Mesenchymal stem cell (in vitro differentiated cells and primary cell): ENCODE measurements around the gene PMEL. TPM values are rescaled to one million over a fixed set of nuclear protein-coding genes. Genes with fewer than 3 reads are reported as not detected.

ENCODE experiments used
- DNase-seq: peaks from one replicate; pipeline ENCODE4 v3.0.0-alpha.2; 2013
- H2AFZ ChIP-seq: one replicate; pipeline ENCODE4 v1.6.1; 2013; ENCODE audit warnings: low read depth, mild to moderate bottlenecking, control low read depth, inconsistent platforms, low read length, moderate library complexity
- H2AK5ac ChIP-seq: 2 replicates; pipeline ENCODE4 v1.6.1; 2013; ENCODE audit warnings: low read length, moderate library complexity, mild to moderate bottlenecking, inconsistent platforms; ENCODE audit not compliant: severe bottlenecking
- H2BK120ac ChIP-seq: one replicate; pipeline ENCODE4 v1.6.1; 2013; ENCODE audit warnings: low read depth, mild to moderate bottlenecking, inconsistent platforms, low read length, moderate library complexity
- H2BK12ac ChIP-seq, 2 experiments: one replicate each; pipeline ENCODE4 v1.6.1; 2013; ENCODE audit warnings: inconsistent platforms in 2 of 2, low read length in 2 of 2, mild to moderate bottlenecking in 2 of 2, moderate library complexity in 2 of 2, control low read depth in 1 of 2
- H2BK15ac ChIP-seq: one replicate; pipeline ENCODE4 v1.6.1; 2013; ENCODE audit warnings: mild to moderate bottlenecking, low read depth, inconsistent platforms; ENCODE audit not compliant: poor library complexity, severe bottlenecking
- H2BK5ac ChIP-seq: 2 replicates; pipeline ENCODE4 v1.6.1; 2013; ENCODE audit warnings: low read depth, mild to moderate bottlenecking, low read length, control low read depth, inconsistent platforms; ENCODE audit not compliant: poor library complexity, severe bottlenecking
- H3K14ac ChIP-seq, 2 experiments: one replicate each; pipeline ENCODE4 v1.6.1; 2013; ENCODE audit warnings: inconsistent platforms in 2 of 2, low read length in 2 of 2, control low read depth in 1 of 2, mild to moderate bottlenecking in 1 of 2, moderate library complexity in 1 of 2
- H3K18ac ChIP-seq, 2 experiments: one replicate each; pipeline ENCODE4 v1.6.1; 2013; ENCODE audit warnings: inconsistent platforms in 2 of 2, low read length in 2 of 2, control low read depth in 1 of 2, low read depth in 1 of 2, mild to moderate bottlenecking in 1 of 2
- H3K23ac ChIP-seq, 2 experiments: one replicate each; pipeline ENCODE4 v1.6.1; 2013; ENCODE audit warnings: inconsistent platforms in 2 of 2, low read length in 2 of 2, mild to moderate bottlenecking in 2 of 2, moderate library complexity in 2 of 2, control low read depth in 1 of 2
- H3K27ac ChIP-seq: 2 replicates; pipeline ENCODE4 v1.5.1; 2013; ENCODE audit warnings: mild to moderate bottlenecking, moderate library complexity, low read length, control low read depth, inconsistent platforms; ENCODE audit not compliant: poor library complexity, severe bottlenecking
- H3K27me3 ChIP-seq, 2 experiments: 2 replicates each; pipeline versions ENCODE4 v1.6.1 to v1.7.0; 2013; ENCODE audit warnings: low read length in 2 of 2, mild to moderate bottlenecking in 2 of 2, moderate library complexity in 2 of 2, control low read depth in 1 of 2, inconsistent platforms in 1 of 2; ENCODE audit not compliant: control insufficient read depth in 1 of 2, insufficient read depth in 1 of 2
- H3K36me3 ChIP-seq, 2 experiments: 2 replicates each; pipeline versions ENCODE4 v1.6.1 to v1.7.0; 2013; ENCODE audit warnings: low read length in 2 of 2, control low read depth in 1 of 2, inconsistent platforms in 1 of 2, low read depth in 1 of 2, mild to moderate bottlenecking in 1 of 2; ENCODE audit not compliant: insufficient read depth in 2 of 2, control insufficient read depth in 1 of 2
- H3K4ac ChIP-seq, 2 experiments: one replicate each; pipeline ENCODE4 v1.6.1; 2013; ENCODE audit warnings: inconsistent platforms in 2 of 2, low read length in 2 of 2, mild to moderate bottlenecking in 2 of 2, moderate library complexity in 2 of 2, control low read depth in 1 of 2, low read depth in 1 of 2
- H3K4me1 ChIP-seq: 2 replicates; pipeline ENCODE4 v1.6.1; 2013; ENCODE audit warnings: low read depth, low read length, control low read depth; ENCODE audit not compliant: control insufficient read depth, insufficient read depth
- H3K4me2 ChIP-seq: 2 replicates; pipeline ENCODE4 v1.6.1; 2013; ENCODE audit warnings: low read length, mild to moderate bottlenecking, inconsistent platforms; ENCODE audit not compliant: poor library complexity, severe bottlenecking
- H3K4me3 ChIP-seq, 2 experiments: 2 replicates each; pipeline versions ENCODE4 v1.5.1 to v1.7.0; 2013; ENCODE audit warnings: low read length in 2 of 2, mild to moderate bottlenecking in 2 of 2, control low read depth in 1 of 2, low read depth in 1 of 2; ENCODE audit not compliant: insufficient read depth in 1 of 2
- H3K79me1 ChIP-seq: replicated peaks from 2 replicates; pipeline ENCODE4 v1.6.1; 2013; ENCODE audit warnings: mild to moderate bottlenecking, control low read depth, low read length, inconsistent platforms; ENCODE audit not compliant: poor library complexity, severe bottlenecking
- H3K9ac ChIP-seq: 2 replicates; pipeline ENCODE4 v1.7.0; 2013; ENCODE audit warnings: mild to moderate bottlenecking, low read length, moderate library complexity
- H3K9me3 ChIP-seq: 2 replicates; pipeline ENCODE4 v1.7.0; 2013; ENCODE audit warnings: mild to moderate bottlenecking, low read length; ENCODE audit not compliant: control insufficient read depth
- H4K8ac ChIP-seq: one replicate; pipeline ENCODE4 v1.6.1; 2013; ENCODE audit warnings: inconsistent platforms, mild to moderate bottlenecking, low read length, moderate library complexity
- H4K91ac ChIP-seq: one replicate; pipeline ENCODE4 v1.6.1; 2013; ENCODE audit warnings: mild to moderate bottlenecking, low read length, inconsistent platforms
- WGBS: methylation state at CpG from one replicate; pipeline ENCODE4 v1.1.7; 2013; ENCODE audit warnings: mixed read lengths; 5-methylcytosine and 5-hydroxymethylcytosine counted together
- polyA plus RNA-seq, 2 experiments: library from polyadenylated mRNA; stranded (reverse); fragments of 200-250 nt; gene quantifications; one replicate each; pipeline ENCODE4 v1.2.3, GENCODE V29; 2013

Gene PMEL
- polyA plus RNA-seq (2013, experiment 1 of 2): 0.26 TPM
- polyA plus RNA-seq (2013, experiment 2 of 2): 0.81 TPM

DNA sequence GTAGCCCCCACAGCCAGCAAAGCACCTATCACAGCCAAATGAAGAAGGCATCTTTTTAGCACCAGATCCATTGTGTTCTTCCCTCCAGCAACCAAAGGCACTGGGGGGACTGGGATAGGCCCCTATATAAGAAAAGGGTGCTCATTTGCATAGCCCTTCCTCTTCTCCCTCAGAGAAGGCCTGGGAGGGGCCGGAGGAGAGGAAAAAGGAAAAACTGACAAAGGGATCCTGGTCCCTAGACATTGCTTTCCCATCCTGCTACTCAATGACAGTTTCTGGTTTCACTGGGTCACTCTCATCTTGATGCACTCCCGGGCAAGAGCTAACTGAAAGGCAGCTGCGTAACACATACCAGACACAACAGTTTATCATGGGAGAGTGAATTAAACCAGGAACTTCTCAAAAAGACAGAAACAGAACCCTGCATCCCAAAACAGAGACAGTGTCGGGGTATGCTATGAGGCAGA lies at the start of gene PMEL:
TSS of gene PMEL (minus strand) at position 102 of the 467 bp plus-strand sequence. CDS start at position 71, 31 bp downstream.
- WGBS: 26% methylated on average over 4 of the region's 4 CpGs
- peak within 1 kb of the TSS; percentile 15 for H3K27ac ChIP-seq
- H2BK5ac ChIP-seq: no peak within 1 kb of the TSS
- H3K4ac ChIP-seq: peak within 1 kb of the TSS in 1 of 2 experiments; percentile 62
- DNase-seq: peak; percentile 45
- H3K9ac ChIP-seq: peak within 1 kb of the TSS; percentile 90
- peaks cover 0 to 9% of the 10 kb centered on the region in 2 experiments for H3K36me3 ChIP-seq
- no peaks in the 10 kb centered on the region for H3K27me3 ChIP-seq
- H3K4me2 ChIP-seq: peak within 1 kb of the TSS; percentile 63
- H3K4me3 ChIP-seq: peak within 1 kb of the TSS; percentile 65 to 92
- peak within 1 kb of the TSS; percentile 30 to 54 for H3K18ac ChIP-seq
- no peak within 1 kb of the TSS for H2BK120ac ChIP-seq
- peaks cover 22% of the 10 kb centered on the region for H3K79me1 ChIP-seq
- H3K23ac ChIP-seq: no peak within 1 kb of the TSS
- H2BK12ac ChIP-seq: no peak within 1 kb of the TSS
- H4K8ac ChIP-seq: peak within 1 kb of the TSS; percentile 76
- no peaks in the 10 kb centered on the region for H3K9me3 ChIP-seq
- H3K14ac ChIP-seq: no peak within 1 kb of the TSS
- H2BK15ac ChIP-seq: peak within 1 kb of the TSS; percentile 73
- no peaks in the 10 kb centered on the region for H3K4me1 ChIP-seq
- no peak within 1 kb of the TSS for H4K91ac ChIP-seq
- peak within 1 kb of the TSS; percentile 53 for H2AK5ac ChIP-seq
- H2AFZ ChIP-seq: peak within 1 kb of the TSS; percentile 86

DNA sequence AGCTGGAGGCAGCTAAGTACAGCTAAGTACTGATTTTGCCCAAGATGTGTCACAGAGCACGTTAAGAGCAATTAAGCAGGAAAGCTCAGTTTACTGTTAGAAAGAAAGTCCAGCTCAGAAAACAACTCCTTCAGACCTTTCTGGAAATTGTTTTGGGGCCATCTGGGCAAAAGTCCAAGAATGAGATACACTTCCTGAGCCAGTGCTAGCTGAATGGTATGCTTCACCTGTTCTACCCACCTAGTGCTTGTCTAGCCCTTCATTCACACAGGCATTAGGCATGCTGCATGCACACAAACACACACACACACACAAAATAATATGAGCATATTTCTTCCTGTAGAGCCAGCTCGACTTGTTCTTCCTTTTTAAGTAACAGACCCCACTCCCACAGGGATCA lies 48.4 kb upstream of the PMEL start:
- Histone ChIP-seq H3K4me3 (no peak overlapping the region), H2AK5ac (no peak overlapping the region), H3K4me1 (no peaks in the 10 kb centered on the region), H2BK5ac (no peak overlapping the region), H2BK15ac (no peak overlapping the region), H2AFZ (no peak overlapping the region), H3K23ac (no peak overlapping the region), H3K18ac (no peak overlapping the region), H4K91ac (no peak overlapping the region), H3K36me3 (peaks cover 0 to 14% of the 10 kb centered on the region in 2 experiments), H3K4me2 (no peak overlapping the region), H2BK12ac (no peak overlapping the region), H3K27me3 (no peaks in the 10 kb centered on the region), H3K9me3 (no peaks in the 10 kb centered on the region), H3K14ac (no peak overlapping the region), H3K27ac (no peak overlapping the region), H3K79me1 (no peaks in the 10 kb centered on the region), H3K9ac (no peak overlapping the region), H4K8ac (no peak overlapping the region), H2BK120ac (no peak overlapping the region), H3K4ac (no peak overlapping the region)
- WGBS: 54% methylated on average over 2 of the region's 2 CpGs
- no peak for DNase-seq

DNA sequence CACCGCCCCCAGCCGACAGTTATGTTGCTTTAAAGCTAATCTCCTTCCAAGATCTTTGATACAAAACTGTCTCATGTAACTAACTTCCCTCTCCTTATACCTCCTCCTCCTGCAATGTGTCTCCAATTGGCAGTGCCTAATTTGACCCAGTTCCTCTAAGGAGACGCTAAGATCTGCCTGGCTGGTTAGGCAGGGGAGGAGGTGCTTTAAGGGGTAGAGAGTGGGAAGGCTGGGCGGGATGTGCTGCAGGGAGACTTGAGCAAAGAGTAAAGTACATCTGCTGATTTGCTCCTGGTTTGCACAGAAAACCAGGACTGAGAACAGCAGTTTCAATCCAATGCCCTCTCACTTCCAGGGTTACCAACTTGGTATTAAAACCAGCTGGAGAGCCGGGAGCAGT lies 47.6 kb upstream of the PMEL start:
- Histone ChIP-seq H2BK12ac (no peak overlapping the region), H3K79me1 (peaks cover 2% of the 10 kb centered on the region), H2AK5ac (no peak overlapping the region), H3K4me2 (no peak overlapping the region), H4K91ac (no peak overlapping the region), H3K4me1 (no peaks in the 10 kb centered on the region), H3K27ac (no peak overlapping the region), H3K36me3 (peaks cover 0 to 13% of the 10 kb centered on the region in 2 experiments), H4K8ac (no peak overlapping the region), H3K18ac (no peak overlapping the region), H3K4ac (no peak overlapping the region), H3K14ac (no peak overlapping the region), H2BK5ac (no peak overlapping the region), H3K9me3 (no peaks in the 10 kb centered on the region), H3K4me3 (no peak overlapping the region), H2AFZ (no peak overlapping the region), H3K9ac (no peak overlapping the region), H2BK120ac (no peak overlapping the region), H2BK15ac (no peak overlapping the region), H3K27me3 (no peaks in the 10 kb centered on the region), H3K23ac (no peak overlapping the region)
- over 99% methylated on average over 5 of the region's 5 CpGs for WGBS
- DNase-seq: no peak

DNA sequence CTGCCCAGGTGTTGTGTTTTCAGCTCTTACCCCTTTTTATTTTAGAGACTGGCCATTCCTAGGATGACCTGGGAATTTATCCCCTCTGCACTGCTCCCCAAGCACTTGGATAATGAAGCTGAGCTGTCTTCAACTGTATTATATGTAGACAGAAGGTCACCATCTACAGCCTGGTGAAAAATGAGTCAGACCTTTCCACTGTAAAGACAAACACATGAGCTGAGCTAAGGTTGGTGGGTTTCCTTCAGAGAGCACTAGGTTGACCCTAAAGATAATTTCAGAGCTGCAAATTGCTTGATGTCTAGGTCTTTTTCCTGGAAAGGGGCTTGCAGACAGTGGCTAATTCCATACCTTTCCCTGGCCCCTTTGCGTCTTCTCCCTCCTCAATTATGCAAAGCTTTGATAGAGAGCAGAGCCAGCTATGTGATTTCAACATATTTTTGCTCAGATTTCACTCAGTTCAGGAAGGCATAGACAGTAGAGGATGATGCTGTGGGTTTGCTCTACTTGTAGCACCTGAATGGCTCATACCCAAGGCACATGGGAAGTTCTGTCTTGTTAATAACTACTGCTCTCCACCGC lies 45.8 kb upstream of the PMEL start:
- H2AK5ac ChIP-seq: no peak overlapping the region
- H2BK5ac ChIP-seq: no peak overlapping the region
- no peaks in the 10 kb centered on the region for H3K9me3 ChIP-seq
- WGBS: no CpG with 5 or more reads among the region's 2 CpGs
- peak; percentile 22 for DNase-seq
- peak overlapping the region in 1 of 2 experiments; percentile 10 for H3K4ac ChIP-seq
- H3K23ac ChIP-seq: no peak overlapping the region
- no peak overlapping the region for H3K14ac ChIP-seq
- peaks cover 0 to 6% of the 10 kb centered on the region in 2 experiments for H3K36me3 ChIP-seq
- H3K4me1 ChIP-seq: peaks cover 5% of the 10 kb centered on the region
- no peak overlapping the region for H4K8ac ChIP-seq
- H3K27me3 ChIP-seq: no peaks in the 10 kb centered on the region
- H3K4me2 ChIP-seq: no peak overlapping the region
- H2AFZ ChIP-seq: no peak overlapping the region
- H3K27ac ChIP-seq: no peak overlapping the region
- no peak overlapping the region for H4K91ac ChIP-seq
- H2BK15ac ChIP-seq: no peak overlapping the region
- H2BK12ac ChIP-seq: no peak overlapping the region
- H3K18ac ChIP-seq: no peak overlapping the region
- no peak overlapping the region for H3K9ac ChIP-seq
- no peak overlapping the region for H2BK120ac ChIP-seq
- H3K79me1 ChIP-seq: peaks cover 4% of the 10 kb centered on the region
- no peak overlapping the region for H3K4me3 ChIP-seq
